ENCODE data around the gene DNAH9.

The DNAH9 gene

DNA sequence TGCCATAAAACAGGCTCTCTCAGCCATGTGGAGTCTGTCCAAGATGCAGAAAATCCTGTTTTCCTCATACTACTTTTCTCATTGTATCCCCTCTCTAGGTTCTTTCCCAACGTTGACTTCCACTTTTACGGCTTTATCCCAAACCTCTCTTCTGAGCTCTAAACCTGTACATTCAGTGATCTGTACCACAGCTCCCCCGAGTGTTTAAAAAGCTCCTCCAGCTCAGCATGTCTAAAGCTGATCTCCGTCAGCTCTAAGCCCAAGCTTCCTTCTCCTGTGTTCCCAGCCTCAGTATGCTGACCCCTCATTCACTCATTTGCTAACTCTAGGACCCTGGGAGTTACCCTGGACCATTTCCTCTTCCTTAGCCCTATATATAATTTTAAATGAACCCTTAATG lies 144.6 kb downstream of the DNAH9 start:
- H3K27ac Mint-ChIP-seq = no peak overlapping the region
- no peaks in the 10 kb centered on the region for H3K36me3 Mint-ChIP-seq
- H3K9me3 Mint-ChIP-seq = peaks cover 9% of the 10 kb centered on the region
- no peaks in the 10 kb centered on the region for H3K4me1 Mint-ChIP-seq
- H3K4me3 Mint-ChIP-seq = no peak overlapping the region
- no peaks in the 10 kb centered on the region for H3K27me3 Mint-ChIP-seq

DNA sequence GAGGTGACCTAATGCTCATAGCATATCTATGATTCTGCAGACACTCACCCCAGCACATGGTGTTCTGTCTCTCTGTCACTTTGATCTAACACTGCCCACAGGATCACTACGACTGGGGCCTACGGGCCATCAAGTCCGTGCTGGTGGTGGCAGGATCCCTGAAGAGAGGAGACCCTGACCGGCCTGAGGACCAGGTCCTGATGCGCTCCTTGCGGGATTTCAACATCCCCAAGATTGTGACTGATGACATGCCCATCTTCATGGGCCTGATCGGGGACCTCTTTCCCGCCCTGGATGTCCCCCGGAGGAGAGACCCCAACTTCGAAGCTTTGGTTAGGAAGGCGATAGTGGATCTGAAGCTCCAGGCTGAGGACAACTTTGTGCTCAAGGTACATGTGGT lies 146.4 kb downstream of the DNAH9 start:
- Mint-ChIP-seq H3K36me3 (no peaks in the 10 kb centered on the region), H3K4me3 (no peak overlapping the region), H3K27me3 (no peaks in the 10 kb centered on the region), H3K27ac (no peak overlapping the region), H3K4me1 (no peaks in the 10 kb centered on the region), H3K9me3 (peaks cover 9% of the 10 kb centered on the region)

DNA sequence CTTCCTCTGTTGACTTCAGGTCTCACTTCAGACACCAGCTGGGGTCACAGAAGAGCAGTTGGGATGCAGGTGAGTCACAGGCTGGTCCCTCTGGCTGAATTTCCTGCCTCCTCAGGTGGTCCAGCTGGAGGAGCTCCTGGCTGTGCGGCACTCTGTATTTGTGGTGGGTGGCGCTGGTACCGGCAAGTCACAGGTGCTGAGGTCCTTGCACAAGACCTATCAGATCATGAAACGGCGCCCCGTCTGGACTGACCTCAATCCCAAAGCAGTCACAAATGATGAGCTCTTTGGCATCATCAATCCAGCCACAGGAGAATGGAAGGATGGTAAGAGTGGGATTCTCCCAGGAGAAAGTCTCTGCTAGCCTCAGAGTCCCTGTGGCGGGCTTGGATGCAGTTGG lies 149.2 kb downstream of the DNAH9 start:
- Mint-ChIP-seq H3K36me3 (no peaks in the 10 kb centered on the region), H3K4me1 (no peaks in the 10 kb centered on the region)

DNA sequence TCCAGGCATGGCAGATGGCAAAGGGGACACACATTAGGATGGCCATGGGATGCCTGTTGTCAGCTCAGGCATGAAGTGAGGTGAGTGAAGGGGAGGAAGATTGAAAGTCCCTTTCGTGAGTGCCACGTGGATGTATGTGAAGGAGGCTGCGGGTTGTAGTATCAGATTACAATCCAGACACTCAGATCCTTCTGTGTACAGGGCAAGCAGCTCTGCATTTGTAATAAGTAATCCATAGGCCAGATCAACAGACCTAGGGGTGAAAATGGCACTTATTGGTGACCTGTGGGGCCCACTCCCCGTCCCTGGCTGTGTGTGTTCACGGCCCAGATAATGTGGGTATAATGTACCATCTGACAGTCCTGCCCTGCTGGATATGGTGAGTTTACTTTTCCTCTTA lies 159.5 kb downstream of the DNAH9 start:
- no peaks in the 10 kb centered on the region for H3K4me1 Mint-ChIP-seq
- no peaks in the 10 kb centered on the region for H3K27me3 Mint-ChIP-seq
- H3K4me3 Mint-ChIP-seq = no peak overlapping the region
- no peak overlapping the region for H3K27ac Mint-ChIP-seq
- H3K36me3 Mint-ChIP-seq = no peaks in the 10 kb centered on the region
- peaks cover 4% of the 10 kb centered on the region for H3K9me3 Mint-ChIP-seq

More for the DNA sequence above, 149.2 kb downstream of the DNAH9 start:
- Mint-ChIP-seq H3K27ac (no peak overlapping the region), H3K4me3 (no peak overlapping the region), H3K27me3 (no peaks in the 10 kb centered on the region), H3K9me3 (peaks cover 14% of the 10 kb centered on the region)

DNA sequence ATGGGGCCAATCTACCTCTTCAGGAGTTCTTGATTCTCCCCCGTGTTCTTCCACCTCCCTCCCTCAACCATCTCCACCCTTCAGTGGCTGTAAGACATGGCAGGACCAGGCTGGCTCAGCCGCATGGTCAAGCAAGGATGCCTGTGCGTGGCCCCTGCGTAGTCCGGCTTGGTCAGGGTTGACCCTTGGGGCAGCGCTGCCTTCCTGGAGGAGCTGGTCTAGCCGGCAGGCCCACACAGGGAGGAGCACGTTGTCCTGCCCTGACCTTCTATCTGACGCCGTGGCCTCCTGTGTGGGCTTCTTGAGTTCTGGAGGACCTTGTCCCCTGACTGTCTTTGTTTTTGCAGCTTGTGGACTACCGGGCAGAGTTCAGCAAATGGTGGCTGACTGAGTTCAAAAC lies 169.8 kb downstream of the DNAH9 start:
- H3K4me1 Mint-ChIP-seq = no peaks in the 10 kb centered on the region
- no peaks in the 10 kb centered on the region for H3K9me3 Mint-ChIP-seq
- H3K27ac Mint-ChIP-seq = no peak overlapping the region
- H3K27me3 Mint-ChIP-seq = peaks cover 1% of the 10 kb centered on the region
- H3K36me3 Mint-ChIP-seq = no peaks in the 10 kb centered on the region
- H3K4me3 Mint-ChIP-seq = no peak overlapping the region

DNA sequence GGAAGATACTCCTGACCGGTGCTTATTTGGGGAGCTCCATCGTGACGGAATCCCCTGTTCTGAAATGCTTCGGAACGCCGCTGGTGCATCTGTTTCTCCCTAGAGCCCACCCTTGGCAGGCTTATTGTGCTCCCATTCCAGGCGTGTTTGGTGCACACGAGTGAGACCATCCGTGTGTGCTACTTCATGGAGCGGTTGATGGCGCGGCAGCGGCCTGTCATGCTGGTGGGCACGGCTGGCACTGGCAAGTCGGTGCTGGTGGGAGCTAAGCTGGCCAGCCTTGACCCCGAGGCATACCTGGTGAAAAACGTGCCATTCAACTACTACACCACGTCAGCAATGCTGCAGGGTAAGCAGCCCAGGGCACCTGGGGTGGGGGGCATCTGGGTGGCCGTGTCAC lies 170.7 kb downstream of the DNAH9 start:
- Mint-ChIP-seq H3K27ac (no peak overlapping the region), H3K27me3 (peaks cover 1% of the 10 kb centered on the region), H3K9me3 (no peaks in the 10 kb centered on the region), H3K36me3 (no peaks in the 10 kb centered on the region), H3K4me1 (no peaks in the 10 kb centered on the region), H3K4me3 (no peak overlapping the region)

DNA sequence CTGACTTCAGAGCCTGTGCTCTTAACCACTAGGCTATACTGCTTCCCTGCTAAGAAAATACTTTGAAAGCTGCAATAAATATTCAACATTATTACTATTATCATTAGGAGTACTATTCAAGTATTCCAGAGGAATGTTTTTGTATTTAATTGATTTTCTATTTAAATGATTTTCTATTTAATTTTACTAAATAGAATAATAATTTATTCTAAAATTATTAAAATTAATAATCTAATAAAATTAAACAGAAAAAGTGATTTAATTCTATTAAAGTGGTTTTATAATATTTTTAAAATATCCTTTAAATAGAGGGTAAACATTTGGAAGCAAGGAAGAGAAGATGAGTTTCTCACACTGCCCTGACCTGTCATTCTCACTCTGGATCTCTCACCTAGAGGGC lies 173.8 kb downstream of the DNAH9 start:
- no peaks in the 10 kb centered on the region for H3K36me3 Mint-ChIP-seq
- H3K27me3 Mint-ChIP-seq = no peaks in the 10 kb centered on the region
- H3K9me3 Mint-ChIP-seq = no peaks in the 10 kb centered on the region
- no peak overlapping the region for H3K27ac Mint-ChIP-seq
- no peak overlapping the region for H3K4me3 Mint-ChIP-seq
- H3K4me1 Mint-ChIP-seq = no peaks in the 10 kb centered on the region

DNA sequence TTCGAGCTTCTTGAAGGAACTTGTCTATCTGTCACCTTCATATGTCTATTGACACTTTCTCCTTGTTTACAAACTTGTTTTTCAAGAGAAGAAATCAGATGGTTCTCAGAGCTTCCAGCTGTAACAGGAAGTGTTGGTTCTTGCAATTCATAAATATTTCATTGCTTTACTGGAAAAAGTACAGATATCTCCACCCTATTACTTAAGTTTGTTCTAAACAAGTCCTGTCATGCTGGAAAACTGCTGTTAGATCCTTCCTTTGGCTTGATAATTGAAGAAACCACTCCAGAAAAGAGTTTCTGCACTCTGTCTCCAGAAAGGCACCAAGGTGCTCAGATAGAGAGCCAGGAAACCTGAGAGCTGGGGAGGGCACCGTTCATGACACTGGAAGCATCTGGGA lies 181.6 kb downstream of the DNAH9 start:
- Mint-ChIP-seq H3K4me1 (no peaks in the 10 kb centered on the region), H3K27ac (no peak overlapping the region), H3K4me3 (no peak overlapping the region), H3K9me3 (peaks cover 5% of the 10 kb centered on the region), H3K27me3 (no peaks in the 10 kb centered on the region), H3K36me3 (no peaks in the 10 kb centered on the region)

DNA sequence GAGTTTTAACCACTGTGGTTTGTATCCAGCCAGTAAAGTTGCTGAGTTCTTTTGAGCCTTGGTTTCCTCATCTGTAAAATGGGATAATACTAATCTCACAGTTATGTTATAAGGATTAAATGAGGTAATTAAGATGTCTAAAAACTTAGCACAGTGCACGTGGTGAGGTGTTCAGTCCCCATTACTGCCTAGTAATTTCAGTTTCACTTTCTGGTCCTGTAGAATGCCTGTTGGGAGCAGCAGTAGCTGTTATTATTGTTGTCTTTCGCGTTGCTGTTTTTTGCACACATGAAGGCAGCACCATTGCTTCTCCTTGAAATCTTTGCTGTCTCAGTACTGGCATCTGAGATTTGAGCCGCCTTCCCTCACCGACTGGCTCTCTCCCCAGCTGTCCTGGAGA lies 182.4 kb downstream of the DNAH9 start:
- no peaks in the 10 kb centered on the region for H3K4me1 Mint-ChIP-seq
- no peak overlapping the region for H3K27ac Mint-ChIP-seq
- no peak overlapping the region for H3K4me3 Mint-ChIP-seq
- peaks cover 5% of the 10 kb centered on the region for H3K9me3 Mint-ChIP-seq
- H3K36me3 Mint-ChIP-seq = no peaks in the 10 kb centered on the region
- no peaks in the 10 kb centered on the region for H3K27me3 Mint-ChIP-seq

DNA sequence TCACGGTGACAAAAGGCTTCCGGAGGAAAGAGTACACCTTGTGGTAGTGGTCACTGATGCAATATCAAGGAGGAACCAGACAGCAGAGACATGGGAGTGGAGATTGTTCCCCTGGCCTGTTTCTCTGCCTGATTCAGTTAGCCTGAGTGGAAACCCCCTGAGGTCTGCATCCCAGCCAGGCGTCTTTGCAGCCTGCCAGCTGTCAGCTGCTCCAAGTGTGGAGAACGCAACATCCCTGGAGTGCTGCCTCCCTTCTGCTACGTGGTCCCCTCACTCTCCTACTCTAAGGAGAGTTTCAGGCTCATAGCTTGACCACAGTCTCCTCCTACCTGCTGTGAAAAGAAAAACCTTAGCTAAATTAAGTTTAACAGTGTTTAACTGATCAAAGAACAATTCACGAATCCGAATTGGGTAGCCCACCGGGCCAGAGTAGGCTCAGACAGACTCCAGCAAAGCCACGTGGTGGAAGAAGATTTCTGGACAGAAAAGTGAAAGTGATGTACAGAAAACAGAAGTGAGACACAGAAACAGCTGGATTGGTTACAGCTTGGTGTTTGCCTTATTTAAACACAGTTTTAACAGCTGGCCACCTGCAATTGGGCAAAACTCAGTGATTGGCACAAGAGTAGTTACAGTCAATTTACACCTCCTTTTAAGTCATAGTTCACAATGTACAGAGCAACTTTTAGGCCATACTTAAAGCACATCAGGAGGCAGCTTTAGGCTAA lies 188.6 kb downstream of the DNAH9 start:
- H3K9me3 Mint-ChIP-seq = peaks cover 10% of the 10 kb centered on the region
- H3K4me3 Mint-ChIP-seq = no peak overlapping the region
- H3K36me3 Mint-ChIP-seq = no peaks in the 10 kb centered on the region
- peaks cover 1% of the 10 kb centered on the region for H3K27me3 Mint-ChIP-seq
- H3K4me1 Mint-ChIP-seq = no peaks in the 10 kb centered on the region
- H3K27ac Mint-ChIP-seq = no peak overlapping the region

DNA sequence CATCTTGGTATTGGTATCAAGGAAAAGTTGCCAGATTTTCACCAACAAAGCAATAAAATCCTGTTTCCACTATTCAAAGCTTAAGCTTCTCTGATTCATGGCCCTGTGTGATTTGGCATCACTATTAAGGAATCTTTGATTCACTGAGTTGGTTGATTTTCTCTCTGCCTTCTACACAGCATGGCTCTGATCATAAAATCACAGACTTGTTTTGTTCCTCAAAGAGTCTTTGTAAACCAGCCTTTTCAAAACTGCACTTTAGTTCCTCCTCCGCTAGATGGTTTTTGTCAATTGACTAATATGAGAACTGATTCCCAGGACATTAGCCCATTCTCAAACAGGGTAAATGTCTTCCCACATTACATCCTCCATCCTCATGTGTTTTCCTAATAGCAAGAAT lies 197.6 kb downstream of the DNAH9 start:
- Mint-ChIP-seq H3K36me3 (no peaks in the 10 kb centered on the region), H3K27ac (no peak overlapping the region), H3K9me3 (peaks cover 9% of the 10 kb centered on the region), H3K27me3 (peaks cover 1% of the 10 kb centered on the region), H3K4me1 (no peaks in the 10 kb centered on the region), H3K4me3 (no peak overlapping the region)

DNA sequence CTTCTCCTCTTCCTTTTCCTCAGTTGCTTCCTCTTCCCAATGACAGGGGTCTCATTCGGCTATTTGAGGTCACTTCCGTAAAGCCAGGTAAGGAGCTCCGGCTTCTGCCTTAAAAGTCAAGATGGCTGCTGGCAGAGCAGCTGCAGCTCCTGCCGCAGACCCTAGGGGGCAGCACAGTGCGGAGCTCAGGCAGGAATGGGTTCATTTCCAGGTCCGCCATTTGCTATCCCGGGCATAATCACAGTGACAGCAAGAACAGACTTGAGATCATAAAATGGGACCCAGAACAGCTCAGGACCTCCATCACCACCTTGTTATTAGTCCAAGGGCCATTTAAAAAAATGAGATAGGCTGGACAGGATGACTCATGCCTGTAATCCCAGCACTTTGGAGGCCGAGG lies 199.5 kb downstream of the DNAH9 start:
- Mint-ChIP-seq H3K27me3 (no peaks in the 10 kb centered on the region), H3K36me3 (no peaks in the 10 kb centered on the region), H3K4me3 (no peak overlapping the region), H3K4me1 (no peaks in the 10 kb centered on the region), H3K9me3 (peaks cover 9% of the 10 kb centered on the region), H3K27ac (no peak overlapping the region)

DNA sequence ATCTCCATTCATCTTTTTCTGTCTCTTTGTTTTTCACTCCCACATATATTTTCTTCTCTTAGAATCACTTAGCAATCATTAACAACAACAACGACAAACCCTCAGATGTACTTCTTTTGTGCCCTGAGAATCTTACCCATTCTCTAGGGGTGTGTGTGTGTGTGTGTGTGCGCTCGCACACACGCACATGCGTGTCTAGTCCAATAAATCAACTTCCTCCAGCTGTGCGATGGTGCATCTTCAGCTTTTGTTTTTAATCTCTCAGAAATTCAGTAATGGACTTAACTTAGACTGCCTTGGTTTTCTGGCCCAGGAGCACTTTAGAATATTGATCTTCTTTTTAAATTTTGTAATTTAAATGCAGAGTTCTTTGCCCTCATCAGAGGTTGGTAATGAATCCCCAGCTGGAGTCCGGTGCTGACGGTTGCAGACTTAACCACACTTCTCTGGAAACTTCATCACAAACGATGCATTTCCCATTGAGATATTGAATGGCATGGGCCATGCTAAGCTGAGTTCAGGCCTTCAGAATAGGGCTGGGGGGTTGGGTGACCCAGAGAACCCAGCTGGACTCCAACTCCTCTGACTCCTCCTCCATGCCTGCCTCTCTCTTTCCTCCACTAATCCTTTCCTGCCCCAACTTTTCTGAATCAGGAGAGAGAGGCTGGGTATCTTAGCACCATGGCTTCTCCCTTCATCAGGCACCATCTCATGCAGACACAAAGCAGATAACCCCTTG lies 205.1 kb downstream of the DNAH9 start:
- Mint-ChIP-seq H3K36me3 (no peaks in the 10 kb centered on the region), H3K27me3 (peaks cover 1% of the 10 kb centered on the region), H3K9me3 (no peaks in the 10 kb centered on the region), H3K4me1 (no peaks in the 10 kb centered on the region), H3K4me3 (no peak overlapping the region), H3K27ac (no peak overlapping the region)

DNA sequence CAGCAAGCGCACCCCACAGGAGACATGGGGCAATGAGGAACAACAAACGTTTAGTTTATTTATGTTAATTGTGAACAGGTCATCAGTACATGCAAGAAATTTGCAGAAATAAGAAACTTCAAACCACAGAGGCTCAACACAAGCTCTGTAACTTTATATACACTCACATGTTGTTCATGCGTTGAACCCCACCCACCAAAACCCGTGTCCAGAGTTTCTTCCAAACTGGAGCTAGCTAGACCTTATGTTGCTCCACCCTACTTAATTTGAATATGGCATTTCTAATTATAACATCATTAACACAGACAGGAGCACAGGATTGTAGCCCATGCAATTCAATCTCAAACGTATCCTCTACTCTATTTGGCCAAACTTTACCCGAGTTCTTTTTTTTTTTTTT lies 206.9 kb downstream of the DNAH9 start:
- H3K36me3 Mint-ChIP-seq = no peaks in the 10 kb centered on the region
- H3K4me3 Mint-ChIP-seq = no peak overlapping the region
- H3K9me3 Mint-ChIP-seq = no peaks in the 10 kb centered on the region
- peaks cover 1% of the 10 kb centered on the region for H3K27me3 Mint-ChIP-seq
- H3K4me1 Mint-ChIP-seq = no peaks in the 10 kb centered on the region
- H3K27ac Mint-ChIP-seq = no peak overlapping the region

DNA sequence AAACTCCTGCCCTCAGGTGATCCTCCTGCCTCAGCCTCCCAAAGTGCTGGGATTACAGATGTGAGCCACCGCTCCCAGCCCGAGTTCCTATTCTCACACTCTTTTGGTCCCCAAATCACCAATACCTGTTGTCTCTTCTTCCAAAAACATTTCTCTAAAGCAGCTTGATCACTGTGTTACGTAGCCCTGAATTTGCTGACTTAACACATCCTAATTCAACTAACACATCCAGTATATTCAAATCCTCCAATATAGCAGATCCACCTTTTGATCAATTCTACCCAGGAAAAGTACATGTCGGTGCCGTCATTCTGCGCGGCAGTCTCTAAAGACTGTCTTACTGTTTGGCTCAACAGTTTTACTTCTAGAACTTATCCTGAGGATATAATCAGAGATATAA lies 207.7 kb downstream of the DNAH9 start:
- H3K4me3 Mint-ChIP-seq = no peak overlapping the region
- H3K9me3 Mint-ChIP-seq = peaks cover 6% of the 10 kb centered on the region
- no peaks in the 10 kb centered on the region for H3K4me1 Mint-ChIP-seq
- H3K36me3 Mint-ChIP-seq = no peaks in the 10 kb centered on the region
- no peak overlapping the region for H3K27ac Mint-ChIP-seq
- H3K27me3 Mint-ChIP-seq = peaks cover 1% of the 10 kb centered on the region

DNA sequence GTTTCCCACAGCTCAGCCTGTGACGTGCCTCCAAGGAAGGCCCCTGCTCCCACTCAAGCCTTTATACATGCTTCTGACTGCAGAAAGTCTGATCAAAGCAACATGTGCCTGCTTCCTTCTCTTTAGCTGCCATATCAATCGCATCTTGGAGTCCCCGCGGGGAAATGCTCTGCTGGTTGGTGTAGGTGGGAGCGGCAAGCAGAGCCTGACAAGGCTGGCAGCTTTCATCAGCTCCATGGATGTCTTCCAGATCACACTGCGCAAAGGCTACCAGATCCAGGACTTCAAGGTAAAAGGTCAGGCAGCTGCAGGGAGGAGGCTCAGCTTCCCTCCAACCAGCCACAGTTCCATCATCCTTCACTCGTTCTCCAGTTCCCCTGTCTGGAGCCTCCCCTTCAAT lies 209.3 kb downstream of the DNAH9 start:
- Mint-ChIP-seq H3K27ac (no peak overlapping the region), H3K9me3 (peaks cover 6% of the 10 kb centered on the region), H3K36me3 (no peaks in the 10 kb centered on the region), H3K4me1 (no peaks in the 10 kb centered on the region), H3K4me3 (no peak overlapping the region), H3K27me3 (peaks cover 1% of the 10 kb centered on the region)

DNA sequence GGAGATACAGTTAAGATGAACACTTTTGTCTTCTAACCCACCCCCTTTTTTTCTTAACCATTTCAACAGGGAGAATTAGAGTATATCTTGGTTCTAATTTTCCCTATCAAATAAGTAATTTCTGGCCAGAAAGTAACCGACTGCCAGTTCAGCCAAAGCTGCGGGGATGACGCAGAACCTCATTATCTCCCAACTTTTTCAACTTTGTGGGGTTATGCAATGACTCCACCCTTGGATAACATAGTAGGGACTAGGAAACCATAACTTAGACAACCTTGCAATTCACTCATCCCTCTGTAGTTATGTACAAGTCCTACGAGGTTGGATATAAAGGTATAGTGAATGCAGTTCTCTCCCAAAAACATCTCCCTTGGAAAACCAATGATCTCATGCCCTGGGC lies 215.0 kb downstream of the DNAH9 start:
- H3K27me3 Mint-ChIP-seq = no peaks in the 10 kb centered on the region
- no peak overlapping the region for H3K4me3 Mint-ChIP-seq
- no peaks in the 10 kb centered on the region for H3K36me3 Mint-ChIP-seq
- no peaks in the 10 kb centered on the region for H3K4me1 Mint-ChIP-seq
- H3K27ac Mint-ChIP-seq = no peak overlapping the region
- peaks cover 6% of the 10 kb centered on the region for H3K9me3 Mint-ChIP-seq

All from activated naive CD4-positive, alpha-beta T cell treated with anti-CD3 and anti-CD28 coated beads, Interleukin-2, amount 50 U/mL, for 24 hours (primary cell).